Transverse colon (tissue), 4 donors: Measurements from ENCODE around the gene GABBR2. TPM values are rescaled to one million over a fixed set of nuclear protein-coding genes. Genes with fewer than 3 reads are reported as not detected.
"Not testable (repeated sequence)": the region's sequence is repeated elsewhere in the genome, so short reads cannot be mapped to it uniquely, and the experiment has no call there.

ENCODE experiments used
- DNase-seq: peaks from one replicate; pipeline ENCODE4 v3.0.0-alpha.2; 2019
- H3K27ac ChIP-seq, 4 donors: fragments of 200-600 bp; sonication (generic); 2 replicates each; pipeline ENCODE4 v1.5.1; 2016 to 2018; ENCODE audit warnings: inconsistent platforms in 4 of 4
- H3K27me3 ChIP-seq: fragments of 200-600 bp; sonication (generic); 2 replicates; pipeline ENCODE4 v1.5.1; 2017; ENCODE audit warnings: inconsistent platforms
- H3K36me3 ChIP-seq, 4 donors: fragments of 200-600 bp; sonication (generic); 2 replicates each; pipeline ENCODE4 v1.5.1; 2017 to 2019; ENCODE audit warnings: inconsistent platforms in 4 of 4
- H3K4me1 ChIP-seq, 4 donors: fragments of 200-600 bp; sonication (generic); 2 replicates each; pipeline ENCODE4 v1.5.1; 2017 to 2020; ENCODE audit warnings: inconsistent platforms in 4 of 4
- H3K4me3 ChIP-seq, 4 donors: fragments of 200-600 bp; sonication (generic); 1 replicate in 1 of 4; 2 replicates in 3 of 4; pipeline versions ENCODE4 v1.5.1 to v1.6.1; 2017 to 2019; ENCODE audit warnings: inconsistent platforms in 4 of 4
- H3K9me3 ChIP-seq, 2 donors: fragments of 200-600 bp; sonication (generic); 2 replicates each; pipeline ENCODE4 v1.5.1; 2017 to 2019; ENCODE audit warnings: inconsistent platforms in 2 of 2
- EP300 ChIP-seq: sonication (generic); formaldehyde crosslinking; IDR thresholded peaks from one replicate; pipeline ENCODE4 v1.6.1; 2017; ENCODE audit warnings: antibody characterized with exemption, low read depth
- POLR2A ChIP-seq: fragments of 450-650 bp; IDR thresholded peaks from one replicate; pipeline ENCODE4 v1.6.1; 2016; ENCODE audit warnings: antibody characterized with exemption, mild to moderate bottlenecking, moderate library complexity
- POLR2AphosphoS5 ChIP-seq, 3 donors: sonication (generic); formaldehyde crosslinking; IDR thresholded peaks; one replicate each; pipeline ENCODE4 v1.6.1; 2016; ENCODE audit warnings: antibody characterized with exemption in 3 of 3
- WGBS, 2 donors: methylation state at CpG; one replicate each; pipeline ENCODE4 v1.1.5; 2018; ENCODE audit warnings: low coverage in 1 of 2; 5-methylcytosine and 5-hydroxymethylcytosine counted together
- in situ Hi-C, 4 donors: fragments of 200-750 bp; cut with MboI; loops; one replicate each; pipeline versions ENCODE4 v1.15.0 to v1.15.1; 2017; ENCODE audit warnings: low sequenced_read_pairs in 3 of 4, low pct_ligation_motif_present in 1 of 4, low pct_unique_long_range_greater_than_20kb in 1 of 4
- intact Hi-C: fragments of 100-400 bp; cut with DNase I; formaldehyde crosslinking; loops from one replicate; pipeline ENCODE4 v1.15.1; 2023; ENCODE audit warnings: low total_unique reads
- total RNA-seq, 4 donors: library from RNA; depleted of rRNA; stranded (reverse); fragments of >200 nt; gene quantifications; one replicate each; pipeline ENCODE4 v1.1.0, GENCODE V29; 2016
- TF ChIP-seq, protein P1 (sequence below), 5 experiments: fragments of 200-600 bp in 3 of 5; fragments of 450-650 bp in 2 of 5; sonication (generic) in 3 of 5; IDR thresholded peaks; 1 replicate in 2 of 5; 2 replicates in 3 of 5; pipeline ENCODE4 v1.5.1; 2016 to 2017; ENCODE audit warnings: antibody characterized with exemption in 5 of 5, inconsistent platforms in 3 of 5, mild to moderate bottlenecking in 2 of 5, moderate library complexity in 1 of 5

The GABBR2 gene
- total RNA-seq, 4 donors from 2014 or later = not detected

DNA sequence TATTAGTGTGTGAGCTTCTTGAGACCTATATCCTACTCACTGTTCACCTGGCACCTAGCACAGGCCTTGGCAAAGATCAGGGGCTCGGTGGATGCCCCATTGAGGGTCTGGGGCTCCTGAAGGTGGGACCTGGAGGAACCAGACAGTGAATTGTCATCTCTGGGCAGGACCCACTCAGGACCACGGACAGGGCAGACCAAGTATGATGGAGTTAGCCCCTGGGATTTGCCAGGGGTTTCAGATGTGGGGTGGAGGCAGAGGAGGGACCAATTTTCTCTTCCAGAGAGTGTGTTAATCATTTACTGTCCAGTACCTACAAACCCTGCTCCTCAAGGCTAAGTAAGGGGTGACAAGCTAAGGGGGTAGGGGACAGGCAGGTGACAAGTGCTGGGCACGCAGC is 424.0 kb downstream of the GABBR2 start:
- WGBS, 2 donors = 67 to 73% methylated on average over 1 to 3 of the region's 3 CpGs
- Histone ChIP-seq H3K27ac (no peak overlapping the region), H3K27me3 (peaks cover 9% of the 10 kb centered on the region), H3K9me3 (no peaks in the 10 kb centered on the region), H3K4me3 (no peak overlapping the region), H3K4me1 (no peaks in the 10 kb centered on the region), H3K36me3 (no peaks in the 10 kb centered on the region)
- intact Hi-C loops = loop anchor here (5.0 kb wide), 1 partner anchor 47 kb away; no protein-coding TSS in a partner anchor
- in situ Hi-C loops = loop anchor here in 1 of 4 donors (25.0 kb wide), 1 partner anchor 572 kb away; no protein-coding TSS in a partner anchor
- no peak for DNase-seq
- TF ChIP-seq POLR2AphosphoS5 (IDR thresholded peaks at IDR 0.05) (no peak), EP300 (no peak), POLR2A (no peak)
- TF ChIP-seq, protein P1, sequence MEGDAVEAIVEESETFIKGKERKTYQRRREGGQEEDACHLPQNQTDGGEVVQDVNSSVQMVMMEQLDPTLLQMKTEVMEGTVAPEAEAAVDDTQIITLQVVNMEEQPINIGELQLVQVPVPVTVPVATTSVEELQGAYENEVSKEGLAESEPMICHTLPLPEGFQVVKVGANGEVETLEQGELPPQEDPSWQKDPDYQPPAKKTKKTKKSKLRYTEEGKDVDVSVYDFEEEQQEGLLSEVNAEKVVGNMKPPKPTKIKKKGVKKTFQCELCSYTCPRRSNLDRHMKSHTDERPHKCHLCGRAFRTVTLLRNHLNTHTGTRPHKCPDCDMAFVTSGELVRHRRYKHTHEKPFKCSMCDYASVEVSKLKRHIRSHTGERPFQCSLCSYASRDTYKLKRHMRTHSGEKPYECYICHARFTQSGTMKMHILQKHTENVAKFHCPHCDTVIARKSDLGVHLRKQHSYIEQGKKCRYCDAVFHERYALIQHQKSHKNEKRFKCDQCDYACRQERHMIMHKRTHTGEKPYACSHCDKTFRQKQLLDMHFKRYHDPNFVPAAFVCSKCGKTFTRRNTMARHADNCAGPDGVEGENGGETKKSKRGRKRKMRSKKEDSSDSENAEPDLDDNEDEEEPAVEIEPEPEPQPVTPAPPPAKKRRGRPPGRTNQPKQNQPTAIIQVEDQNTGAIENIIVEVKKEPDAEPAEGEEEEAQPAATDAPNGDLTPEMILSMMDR (IDR thresholded peaks at IDR 0.05) = no peak

DNA sequence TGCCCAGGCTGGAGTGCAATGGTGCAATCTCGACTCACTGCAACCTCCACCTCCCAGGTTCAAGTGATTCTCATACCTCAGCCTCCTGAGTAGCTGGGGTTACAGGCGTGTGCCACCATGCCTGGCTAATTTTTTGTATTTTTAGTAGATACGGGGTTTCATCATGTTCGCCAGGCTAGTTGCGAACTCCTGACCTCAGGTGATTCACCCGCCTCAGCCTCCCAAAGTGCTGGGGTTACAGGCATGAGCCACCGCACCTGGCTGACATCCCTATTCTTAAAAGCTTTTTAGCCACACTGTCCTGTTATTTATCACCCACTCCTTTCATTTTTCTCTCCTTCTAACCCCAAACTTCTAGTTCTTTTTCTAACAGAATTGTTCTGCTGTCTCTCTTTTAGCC is 425.6 kb downstream of the GABBR2 start:
- not testable (repeated sequence) for H3K4me1 ChIP-seq
- intact Hi-C loops = loop anchor here (5.0 kb wide), 1 partner anchor 46 kb away; no protein-coding TSS in a partner anchor

DNA sequence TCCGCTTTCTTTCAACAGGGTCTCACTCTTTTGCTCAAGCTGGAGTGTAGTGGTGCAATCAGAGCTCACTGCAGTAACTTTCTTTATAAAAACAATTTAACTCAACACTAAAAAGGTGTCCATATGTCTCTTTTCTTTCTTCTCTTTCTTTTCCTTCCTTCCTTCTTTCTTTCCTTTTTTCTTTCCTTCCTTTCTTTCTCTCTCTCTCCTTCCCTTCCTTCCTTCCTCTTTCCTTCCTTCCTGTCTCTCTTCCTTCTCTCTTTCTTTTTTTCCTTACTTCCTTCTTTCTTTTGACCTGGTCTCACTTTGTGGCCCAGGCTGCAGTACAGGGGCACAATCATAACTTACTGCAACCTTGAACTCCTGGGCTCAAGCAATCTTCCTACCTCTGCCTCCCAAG is 427.5 kb downstream of the GABBR2 start:
- TF ChIP-seq, protein P1 (IDR thresholded peaks at IDR 0.05) = no peak
- TF ChIP-seq POLR2AphosphoS5 (IDR thresholded peaks at IDR 0.05) = no peak
- H3K4me1 ChIP-seq = no peaks in the 10 kb centered on the region
- H3K9me3 ChIP-seq = no peaks in the 10 kb centered on the region
- peaks cover 27% of the 10 kb centered on the region for H3K27me3 ChIP-seq
- no peak overlapping the region for H3K4me3 ChIP-seq
- no peak for DNase-seq
- no peaks in the 10 kb centered on the region for H3K36me3 ChIP-seq
- intact Hi-C loops = loop anchor here (5.0 kb wide), 1 partner anchor 44 kb away; no protein-coding TSS in a partner anchor
- WGBS, 2 donors = 86 to 95% methylated on average over 1 of the region's 1 CpG
- no peak overlapping the region for H3K27ac ChIP-seq
- in situ Hi-C loops = loop anchor here in 1 of 4 donors (25.0 kb wide), 1 partner anchor 569 kb away; no protein-coding TSS in a partner anchor

More for the DNA sequence above, 425.6 kb downstream of the GABBR2 start:
- in situ Hi-C loops = loop anchor here in 1 of 4 donors (25.0 kb wide), 1 partner anchor 571 kb away; no protein-coding TSS in a partner anchor
- not testable (repeated sequence) for H3K27ac ChIP-seq, H3K36me3 ChIP-seq, H3K4me3 ChIP-seq, H3K9me3 ChIP-seq, DNase-seq
- 58 to 67% methylated on average over 5 to 7 of the region's 7 CpGs for WGBS, 2 donors
- H3K27me3 ChIP-seq = peaks cover 18% of the 10 kb centered on the region

DNA sequence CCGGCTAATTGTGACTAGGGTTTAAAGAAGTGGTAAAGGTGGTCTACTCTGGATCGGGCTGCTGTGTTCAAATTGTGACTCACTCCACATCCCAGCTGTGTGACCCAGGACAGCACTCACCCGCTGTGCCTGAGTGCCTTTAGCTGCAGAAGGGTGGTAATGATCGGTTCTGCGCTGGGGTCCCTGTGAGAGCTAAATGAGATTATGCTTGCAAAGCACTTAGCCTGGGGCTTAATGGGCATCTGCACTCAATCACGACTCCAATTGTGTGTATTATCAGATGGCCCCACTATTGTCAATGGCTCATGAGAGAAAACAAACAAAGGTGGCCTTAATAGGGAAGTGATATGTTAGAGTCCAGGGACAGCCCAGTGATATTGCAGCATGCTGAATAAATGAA is 428.2 kb downstream of the GABBR2 start:
- Histone ChIP-seq H3K4me1 (no peaks in the 10 kb centered on the region), H3K27me3 (peaks cover 27% of the 10 kb centered on the region), H3K27ac (no peak overlapping the region), H3K9me3 (no peaks in the 10 kb centered on the region), H3K4me3 (no peak overlapping the region), H3K36me3 (no peaks in the 10 kb centered on the region)
- DNase-seq = no peak
- intact Hi-C loops (loop anchor here (5.0 kb wide), 1 partner anchor 43 kb away; no protein-coding TSS in a partner anchor), in situ Hi-C loops (loop anchor here in 1 of 4 donors (25.0 kb wide), 1 partner anchor 568 kb away; no protein-coding TSS in a partner anchor)
- WGBS, 2 donors = 58 to 86% methylated on average over 2 to 6 of the region's 6 CpGs
- TF ChIP-seq POLR2AphosphoS5 (IDR thresholded peaks at IDR 0.05) (no peak), EP300 (no peak), POLR2A (no peak)
- TF ChIP-seq, protein P1 (IDR thresholded peaks at IDR 0.05) = no peak
